Forelimb muscle (tissue), 1 donor: Measurements from ENCODE around the gene TEX10. TPM values are rescaled to one million over a fixed set of nuclear protein-coding genes. Genes with fewer than 3 reads are reported as not detected.

Experiments
- DNase-seq: peaks from one replicate; pipeline ENCODE4 v3.0.0-alpha.2; 2013; ENCODE audit warnings: low read depth
- polyA plus RNA-seq: library from polyadenylated mRNA; unstranded; fragments of 120-200 nt; gene quantifications from one replicate; pipeline ENCODE4 v1.2.1, GENCODE V29; 2013; ENCODE audit not compliant: insufficient read length

The TEX10 gene
- polyA plus RNA-seq, 1 donor = 21.6 TPM

- DNase-seq = no peak
Observed at GRCh38 chr9:100285601-100286000, 67.1 kb downstream of the TEX10 start.

GRCh38 chr9:100285080-100285479, 67.7 kb downstream of the TEX10 start:
- no peak for DNase-seq

- no peak for DNase-seq
Observed at GRCh38 chr9:100284247-100284646, 68.5 kb downstream of the TEX10 start.

- DNase-seq = no peak
Observed at GRCh38 chr9:100282388-100282719, 70.4 kb downstream of the TEX10 start.

- DNase-seq = no peak
Observed at GRCh38 chr9:100281676-100282387, 70.9 kb downstream of the TEX10 start.

GRCh38 chr9:100281066-100281465, 71.7 kb downstream of the TEX10 start:
- DNase-seq = no peak

- no peak for DNase-seq
Observed at GRCh38 chr9:100277166-100277979, 75.4 kb downstream of the TEX10 start.

- DNase-seq = no peak
Observed at GRCh38 chr9:100269656-100270055, 83.1 kb downstream of the TEX10 start.

GRCh38 chr9:100268271-100268670, 84.5 kb downstream of the TEX10 start:
- no peak for DNase-seq

- DNase-seq = no peak
Observed at GRCh38 chr9:100267211-100267610, 85.5 kb downstream of the TEX10 start.

Other genes with a start within 250 kb of the TEX10 start
- gene MSANTD3, start 74.2 kb upstream of the TEX10 start, polyA plus RNA-seq = 14.3 TPM
- gene TMEFF1, start 120.2 kb upstream of the TEX10 start, polyA plus RNA-seq = 1.5 TPM
- 276 TPM for gene CAVIN4, start 225.1 kb upstream of the TEX10 start, polyA plus RNA-seq